Activated B cell treated with CpG ODN at 0.5 μM for 24 hours (primary cell): Measurements from ENCODE around the gene TMEM35B. TPM values are rescaled to one million over a fixed set of nuclear protein-coding genes. Genes with fewer than 3 reads are reported as not detected.
"Not testable (repeated sequence)": the region's sequence is repeated elsewhere in the genome, so short reads cannot be mapped to it uniquely, and the experiment has no call there.

Experiments used
- ATAC-seq: fragments of 200-7000 bp; cut with Tn5 transposase; one replicate; pipeline ENCODE4 v1.10.0; 2021; ENCODE audit warnings: low read depth, mild to moderate bottlenecking, moderate library complexity
- CTCF ChIA-PET: fragments of 350-600 bp; sonication (Branson Sonifier 250); formaldehyde crosslinking; loops from one replicate; lab custom pipeline; 2021; ENCODE audit warnings: antibody characterized with exemption; lab: Charles Lee
- POLR2A ChIA-PET: fragments of 350-600 bp; sonication (Branson Sonifier 250); formaldehyde crosslinking; loops from one replicate; lab custom pipeline; 2021; ENCODE audit warnings: antibody characterized with exemption; lab: Charles Lee
- DNase-seq: peaks from one replicate; pipeline ENCODE4 v3.0.0; 2022
- H3K27ac Mint-ChIP-seq: one replicate; pipeline ENCODE4 v1.8.0; 2020; ENCODE audit warnings: mixed read lengths
- H3K27me3 Mint-ChIP-seq: one replicate; pipeline ENCODE4 v1.8.0; 2021; ENCODE audit warnings: mixed read lengths
- H3K36me3 Mint-ChIP-seq: one replicate; pipeline ENCODE4 v1.8.0; 2021; ENCODE audit warnings: low read depth, mixed read lengths
- H3K4me1 Mint-ChIP-seq: one replicate; pipeline ENCODE4 v1.8.0; 2021; ENCODE audit warnings: mixed read lengths
- H3K4me3 Mint-ChIP-seq: one replicate; pipeline ENCODE4 v1.8.0; 2020; ENCODE audit warnings: mild to moderate bottlenecking, mixed read lengths
- H3K9me3 Mint-ChIP-seq: one replicate; pipeline ENCODE4 v1.8.0; 2020; ENCODE audit warnings: mixed read lengths
- intact Hi-C: fragments of 100-400 bp; cut with micrococcal nuclease; formaldehyde crosslinking; loops from one replicate; pipeline ENCODE4 v1.15.1; 2024
- total RNA-seq: library from RNA; stranded (reverse); gene quantifications from 2 replicates; pipeline ENCODE4 v1.2.3, GENCODE V29; 2022
- TF ChIP-seq, protein P1 (sequence below): fragments of 200-600 bp; IDR thresholded peaks from one replicate; pipeline ENCODE4 v1.8.0; 2022; ENCODE audit warnings: antibody characterized with exemption, mild to moderate bottlenecking

The TMEM35B gene
- total RNA-seq, 1 donor from 2014 or later = 16.7 TPM

DNA sequence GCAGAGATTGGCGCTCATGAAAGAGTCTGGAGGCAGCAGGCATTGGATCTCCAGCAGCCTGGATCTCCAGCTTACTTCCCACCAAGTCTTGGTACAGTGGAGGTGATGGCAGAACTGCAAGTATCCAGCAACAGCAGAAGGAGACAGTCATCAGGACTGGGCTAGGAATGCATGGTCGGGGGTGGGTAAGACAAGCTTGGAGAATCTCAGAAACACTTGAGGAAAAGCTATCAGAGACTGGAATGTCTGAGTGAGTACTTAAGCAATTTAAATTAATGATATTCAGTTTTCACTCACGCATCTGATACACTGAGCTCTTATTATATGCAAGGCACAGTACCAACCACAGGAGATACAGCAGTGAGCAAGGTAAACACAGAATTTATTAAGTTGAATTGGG lies 9.8 kb downstream of the TMEM35B start:
- Mint-ChIP-seq H3K36me3 (peaks cover 14% of the 10 kb centered on the region), H3K27ac (no peak overlapping the region), H3K27me3 (no peaks in the 10 kb centered on the region), H3K4me1 (peaks cover 4% of the 10 kb centered on the region), H3K4me3 (no peak overlapping the region), H3K9me3 (no peaks in the 10 kb centered on the region)
- POLR2A ChIA-PET = no interaction called here
- no peak for ATAC-seq
- no peak for DNase-seq
- CTCF ChIA-PET = no interaction called here
- TF ChIP-seq, protein P1, sequence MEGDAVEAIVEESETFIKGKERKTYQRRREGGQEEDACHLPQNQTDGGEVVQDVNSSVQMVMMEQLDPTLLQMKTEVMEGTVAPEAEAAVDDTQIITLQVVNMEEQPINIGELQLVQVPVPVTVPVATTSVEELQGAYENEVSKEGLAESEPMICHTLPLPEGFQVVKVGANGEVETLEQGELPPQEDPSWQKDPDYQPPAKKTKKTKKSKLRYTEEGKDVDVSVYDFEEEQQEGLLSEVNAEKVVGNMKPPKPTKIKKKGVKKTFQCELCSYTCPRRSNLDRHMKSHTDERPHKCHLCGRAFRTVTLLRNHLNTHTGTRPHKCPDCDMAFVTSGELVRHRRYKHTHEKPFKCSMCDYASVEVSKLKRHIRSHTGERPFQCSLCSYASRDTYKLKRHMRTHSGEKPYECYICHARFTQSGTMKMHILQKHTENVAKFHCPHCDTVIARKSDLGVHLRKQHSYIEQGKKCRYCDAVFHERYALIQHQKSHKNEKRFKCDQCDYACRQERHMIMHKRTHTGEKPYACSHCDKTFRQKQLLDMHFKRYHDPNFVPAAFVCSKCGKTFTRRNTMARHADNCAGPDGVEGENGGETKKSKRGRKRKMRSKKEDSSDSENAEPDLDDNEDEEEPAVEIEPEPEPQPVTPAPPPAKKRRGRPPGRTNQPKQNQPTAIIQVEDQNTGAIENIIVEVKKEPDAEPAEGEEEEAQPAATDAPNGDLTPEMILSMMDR = no peak
- intact Hi-C loops = no loop called here

DNA sequence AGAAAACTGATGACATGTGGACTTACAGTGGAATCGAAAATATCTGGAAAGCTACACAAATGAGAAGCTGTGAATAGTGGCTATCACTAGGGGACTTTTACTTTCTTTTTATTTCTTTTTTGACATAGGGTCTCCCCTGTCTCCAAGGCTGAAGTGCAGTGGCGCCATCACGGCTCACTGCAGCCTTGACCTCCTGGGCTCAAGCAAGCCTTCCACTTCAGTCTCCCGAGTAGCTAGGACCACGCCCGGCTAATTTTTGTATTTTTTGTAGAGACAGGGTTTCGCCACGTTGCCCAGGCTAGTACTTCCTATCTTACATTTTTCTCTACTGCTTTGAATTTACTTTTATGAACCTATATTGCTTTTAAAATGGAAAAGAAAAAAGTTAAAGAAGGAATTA lies 10.5 kb downstream of the TMEM35B start:
- Mint-ChIP-seq H3K4me3 (no peak overlapping the region), H3K9me3 (no peaks in the 10 kb centered on the region), H3K4me1 (peaks cover under 1% of the 10 kb centered on the region), H3K27me3 (no peaks in the 10 kb centered on the region), H3K27ac (no peak overlapping the region), H3K36me3 (peaks cover 14% of the 10 kb centered on the region)
- TF ChIP-seq, protein P1 = no peak
- no peak for DNase-seq
- ChIA-PET CTCF (no interaction called here), POLR2A (no interaction called here)
- no peak for ATAC-seq
- intact Hi-C loops = no loop called here

DNA sequence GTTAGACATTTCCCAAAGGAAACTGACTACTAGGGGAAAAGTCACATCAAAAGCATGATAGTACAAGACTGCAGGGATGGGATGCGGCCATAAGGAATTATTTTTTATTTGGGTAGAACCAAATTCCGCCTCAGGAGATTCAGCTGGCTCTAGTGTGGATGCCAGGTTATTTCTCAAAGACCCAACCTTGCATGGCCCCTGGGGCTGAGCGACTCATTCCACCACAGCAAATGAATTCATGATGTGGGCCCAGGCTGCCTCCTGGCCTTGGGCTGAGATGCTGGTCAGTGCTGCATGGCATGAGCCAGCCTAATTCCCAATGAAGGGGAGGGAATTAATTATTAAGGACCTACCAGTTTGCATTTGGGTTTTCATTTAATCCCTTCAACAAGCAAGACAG lies 11.8 kb downstream of the TMEM35B start:
- H3K4me1 Mint-ChIP-seq = no peaks in the 10 kb centered on the region
- peaks cover 14% of the 10 kb centered on the region for H3K36me3 Mint-ChIP-seq
- ChIA-PET CTCF (no interaction called here), POLR2A (no interaction called here)
- no peaks in the 10 kb centered on the region for H3K27me3 Mint-ChIP-seq
- TF ChIP-seq, protein P1 = no peak
- no peak for ATAC-seq
- intact Hi-C loops = no loop called here
- H3K27ac Mint-ChIP-seq = no peak overlapping the region
- H3K9me3 Mint-ChIP-seq = no peaks in the 10 kb centered on the region
- H3K4me3 Mint-ChIP-seq = no peak overlapping the region
- DNase-seq = no peak

DNA sequence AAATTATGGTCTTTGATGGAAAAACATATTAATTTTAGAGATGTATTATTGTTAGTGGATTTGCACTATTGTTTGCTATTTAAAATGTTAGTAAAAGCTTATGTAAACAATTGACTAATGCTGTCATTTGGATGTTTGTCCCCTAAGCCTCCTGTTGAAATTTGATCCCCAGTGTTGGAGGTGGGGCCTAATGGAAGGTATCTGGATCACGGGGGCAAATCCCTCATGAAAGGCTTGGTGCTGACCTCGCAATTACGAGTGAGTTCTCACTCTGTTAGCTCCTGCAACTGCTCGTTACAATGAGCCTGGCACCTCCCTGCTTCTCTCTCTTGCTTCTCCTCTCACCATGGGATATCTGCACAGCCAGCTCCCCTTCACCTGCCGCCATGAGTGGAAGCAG lies 14.3 kb downstream of the TMEM35B start:
- CTCF ChIA-PET = no interaction called here
- H3K36me3 Mint-ChIP-seq = peaks cover 3% of the 10 kb centered on the region
- H3K9me3 Mint-ChIP-seq = no peaks in the 10 kb centered on the region
- TF ChIP-seq, protein P1 = no peak
- H3K4me3 Mint-ChIP-seq = no peak overlapping the region
- H3K27ac Mint-ChIP-seq = no peak overlapping the region
- DNase-seq = no peak
- ATAC-seq = no peak
- POLR2A ChIA-PET = interaction anchor here (0.6 kb wide), 1 partner anchor 399 kb away, joined by 8 read pairs; no protein-coding TSS in a partner anchor
- no peaks in the 10 kb centered on the region for H3K4me1 Mint-ChIP-seq
- no peaks in the 10 kb centered on the region for H3K27me3 Mint-ChIP-seq
- intact Hi-C loops = no loop called here

DNA sequence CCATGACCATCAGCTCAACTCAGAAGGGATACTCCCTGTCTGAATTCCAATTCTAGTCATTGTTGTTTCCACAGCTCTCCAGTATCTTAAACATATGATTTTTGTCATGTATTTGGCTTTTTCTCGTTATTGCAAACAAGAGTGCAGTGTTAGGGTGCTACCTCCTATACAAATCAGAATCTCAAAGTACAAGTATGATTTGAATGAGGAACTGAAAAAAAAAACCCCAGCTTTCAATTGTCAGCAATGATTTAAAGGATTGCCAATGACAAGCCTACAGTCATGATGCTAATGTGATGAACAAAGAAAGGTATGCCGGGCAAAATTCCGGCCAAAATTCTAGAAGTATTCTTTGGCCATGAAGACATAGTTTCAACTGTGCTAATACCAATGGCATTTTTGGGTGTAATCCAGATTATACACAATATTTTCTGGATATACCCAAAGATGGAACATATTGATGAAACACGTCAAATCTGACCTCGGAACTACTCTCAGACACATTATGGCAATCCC lies 14.9 kb downstream of the TMEM35B start:
- Mint-ChIP-seq H3K4me3 (no peak overlapping the region), H3K27me3 (no peaks in the 10 kb centered on the region), H3K27ac (no peak overlapping the region), H3K4me1 (no peaks in the 10 kb centered on the region), H3K36me3 (no peaks in the 10 kb centered on the region), H3K9me3 (no peaks in the 10 kb centered on the region)
- intact Hi-C loops = no loop called here
- POLR2A ChIA-PET = interaction anchor here (0.6 kb wide), 1 partner anchor 400 kb away, joined by 8 read pairs; no protein-coding TSS in a partner anchor
- ATAC-seq (no peak), DNase-seq (no peak)
- TF ChIP-seq, protein P1 = no peak
- CTCF ChIA-PET = no interaction called here

DNA sequence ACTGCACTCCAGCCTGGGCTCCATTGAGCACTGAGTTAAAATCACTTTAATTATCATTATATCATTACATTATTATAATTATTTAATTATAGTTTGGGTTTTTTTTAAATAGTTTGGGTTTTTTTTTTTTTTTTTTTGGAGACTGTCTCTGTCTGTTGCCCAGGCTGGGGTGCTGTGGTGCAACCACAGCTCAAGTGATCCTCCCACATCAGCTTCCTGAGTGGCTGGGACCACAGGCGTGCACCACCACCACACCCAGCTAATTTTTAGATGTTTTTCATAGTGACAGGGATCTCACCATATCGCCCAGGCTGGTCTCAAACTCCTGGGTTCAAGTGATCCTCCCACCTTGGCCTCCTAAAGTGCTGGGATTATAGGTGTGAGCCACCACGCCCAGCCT lies 16.9 kb downstream of the TMEM35B start:
- H3K27ac Mint-ChIP-seq, H3K27me3 Mint-ChIP-seq, ATAC-seq, H3K4me3 Mint-ChIP-seq, POLR2A ChIA-PET, H3K4me1 Mint-ChIP-seq, DNase-seq, intact Hi-C loops, H3K36me3 Mint-ChIP-seq, CTCF ChIA-PET, H3K9me3 Mint-ChIP-seq: not testable (repeated sequence)

DNA sequence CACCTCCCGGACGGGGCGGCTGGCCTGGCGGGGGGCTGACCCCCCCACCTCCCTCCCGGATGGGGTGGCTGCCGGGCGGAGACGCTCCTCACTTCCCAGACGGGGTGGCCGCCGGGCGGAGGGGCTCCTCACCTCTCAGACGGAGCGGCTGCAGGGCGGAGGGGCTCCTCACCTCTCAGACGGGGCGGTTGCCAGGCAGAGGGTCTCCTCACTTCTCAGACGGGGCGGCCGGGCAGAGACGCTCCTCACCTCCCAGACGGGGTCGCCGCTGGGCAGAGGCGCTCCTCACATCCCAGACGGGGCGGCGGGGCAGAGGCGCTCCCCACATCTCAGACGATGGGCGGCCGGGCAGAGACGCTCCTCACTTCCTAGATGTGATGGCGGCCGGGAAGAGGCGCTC lies 17.5 kb downstream of the TMEM35B start:
- POLR2A ChIA-PET, H3K4me1 Mint-ChIP-seq, DNase-seq, H3K27me3 Mint-ChIP-seq, H3K36me3 Mint-ChIP-seq, H3K9me3 Mint-ChIP-seq, ATAC-seq, intact Hi-C loops, CTCF ChIA-PET, H3K27ac Mint-ChIP-seq, H3K4me3 Mint-ChIP-seq: not testable (repeated sequence)
